GM12874 (cell line): ENCODE measurements around the gene LDLRAD3.

Source experiments
- CTCF ChIP-seq: IDR thresholded peaks from 2 replicates; pipeline ENCODE4 v1.5.1; 2011; ENCODE audit warnings: low read depth, mild to moderate bottlenecking, control low read depth, low read length, moderate library complexity; ENCODE audit not compliant: insufficient read depth

Gene LDLRAD3

DNA sequence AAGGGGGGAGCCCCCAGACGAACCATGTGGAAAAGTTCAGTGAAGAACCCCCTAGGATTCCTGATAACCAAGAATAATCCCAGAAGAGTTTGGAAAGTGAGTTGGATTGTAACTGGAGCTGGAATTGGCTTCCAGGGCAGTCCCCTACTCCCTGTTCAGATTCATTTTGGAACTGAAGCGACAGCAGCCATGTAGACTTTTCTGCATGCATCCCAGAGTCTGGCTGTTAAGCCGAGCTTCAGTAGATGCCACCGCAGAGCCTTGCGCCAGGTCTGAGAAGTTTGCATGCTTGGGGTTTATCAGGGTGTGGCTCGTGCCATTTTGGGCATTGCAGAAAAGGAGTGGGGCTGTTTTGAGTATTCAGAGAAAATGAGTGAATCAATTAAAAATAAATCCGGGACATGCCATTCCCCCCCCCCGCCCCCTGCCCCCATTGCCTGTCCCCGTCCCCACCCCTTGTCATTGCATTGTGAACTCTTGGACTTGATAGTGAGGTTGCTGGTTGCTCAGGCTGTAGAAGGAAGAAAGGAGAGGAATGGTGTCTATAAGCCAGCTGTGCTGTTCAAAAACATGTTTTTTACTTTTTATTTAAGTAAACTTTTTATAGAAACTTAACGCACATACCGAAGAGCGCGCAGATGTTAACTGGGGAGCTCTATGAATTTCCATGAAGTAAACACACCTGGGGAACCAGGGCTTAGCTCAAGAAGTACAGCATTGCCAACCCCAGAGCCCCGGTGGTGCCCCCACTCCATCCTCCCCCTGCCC is 71.2 kb downstream of the LDLRAD3 start:
- TF ChIP-seq CTCF: no peak

GRCh38 chr11:36015799-36016198 is 71.9 kb downstream of the LDLRAD3 start:
- no peak for TF ChIP-seq CTCF

DNA sequence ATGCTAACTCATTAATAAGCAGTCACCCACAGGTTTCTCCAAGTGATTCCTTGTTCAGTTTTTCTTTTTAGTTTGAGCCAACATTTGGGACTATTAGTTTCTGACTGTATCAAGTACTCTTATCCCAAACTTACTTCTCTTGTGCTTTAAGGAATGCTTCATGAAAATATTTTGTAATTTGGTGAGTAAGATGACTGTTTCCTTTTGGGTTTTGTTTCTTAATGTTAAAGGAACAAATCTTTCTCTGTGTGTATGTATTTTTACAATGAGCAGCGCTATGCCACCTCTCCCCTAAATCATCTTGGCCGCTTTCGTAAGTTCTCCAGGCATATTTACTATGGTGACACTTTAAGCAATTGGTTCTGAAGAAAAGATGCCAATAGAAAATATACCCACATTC is 72.4 kb downstream of the LDLRAD3 start:
- TF ChIP-seq CTCF: no peak

DNA sequence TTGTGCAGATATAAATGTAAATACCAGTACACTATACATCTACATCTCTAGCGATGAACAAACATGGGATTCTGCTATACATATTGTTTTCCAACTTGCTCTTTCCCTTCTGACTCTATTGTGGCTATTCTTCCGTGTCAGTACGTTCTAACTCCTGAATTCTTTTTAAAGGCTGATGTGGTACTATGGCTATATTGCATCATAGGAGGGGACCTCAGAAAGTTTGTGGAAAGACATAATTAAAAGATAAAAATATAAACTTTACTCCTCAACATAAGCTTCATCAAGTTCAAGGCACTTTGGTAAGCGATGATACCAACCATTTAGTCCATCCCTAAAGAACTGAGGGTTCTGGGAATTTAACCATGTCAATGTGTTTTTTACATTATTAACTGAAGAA is 72.8 kb downstream of the LDLRAD3 start:
- TF ChIP-seq CTCF: no peak

DNA sequence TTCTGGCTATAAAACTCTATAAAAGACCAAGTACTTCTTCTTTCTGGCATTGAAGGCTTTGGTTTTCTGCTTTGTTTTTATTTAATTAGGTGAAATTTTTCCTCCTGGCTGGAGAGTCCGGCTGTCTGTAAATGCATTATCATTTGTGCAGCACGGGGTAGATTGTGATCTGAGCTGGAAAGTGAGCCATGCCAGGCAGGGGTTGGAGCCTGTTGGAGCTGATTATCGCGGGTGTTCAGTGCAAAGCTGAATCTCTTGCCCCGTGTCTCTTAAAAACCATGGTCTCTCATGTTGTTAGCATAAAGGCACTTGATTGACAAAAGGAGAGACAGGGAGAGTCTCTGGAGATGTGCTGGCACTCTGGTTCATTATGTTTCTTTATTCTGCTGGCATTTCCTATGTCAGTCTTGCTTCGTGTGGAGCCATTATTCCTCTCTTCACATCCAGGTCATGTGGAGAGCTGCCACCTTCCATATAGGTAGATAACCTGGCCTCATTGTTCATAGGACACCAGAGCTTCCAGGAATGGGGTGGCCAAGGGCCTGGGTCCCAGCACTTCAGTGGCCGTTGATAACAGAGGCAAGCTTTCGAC is 75.2 kb downstream of the LDLRAD3 start:
- TF ChIP-seq CTCF: no peak

DNA sequence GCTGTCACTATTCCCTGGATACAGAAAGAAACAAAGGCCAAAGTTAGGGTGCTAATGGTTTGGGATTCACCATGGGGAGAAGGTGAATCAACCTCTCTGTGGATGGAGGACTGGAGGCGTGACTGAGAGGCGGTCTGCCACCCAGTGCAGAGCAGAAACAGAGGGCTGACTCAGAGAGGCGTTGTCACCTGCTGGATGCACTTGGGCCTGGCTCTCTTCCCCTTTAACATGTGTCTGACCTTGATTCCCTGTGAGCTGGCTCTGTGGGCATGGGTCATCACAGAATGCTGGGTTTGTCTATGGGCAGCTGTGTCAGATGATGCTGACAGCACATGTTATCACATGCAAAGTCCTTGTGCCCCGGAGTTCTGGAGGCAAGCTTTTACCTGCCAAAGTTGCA is 75.9 kb downstream of the LDLRAD3 start:
- no peak for TF ChIP-seq CTCF

GRCh38 chr11:36022882-36023281 is 79.0 kb downstream of the LDLRAD3 start:
- TF ChIP-seq CTCF: no peak
